Stimulated activated CD8-positive, alpha-beta memory T cell treated with anti-CD3 and anti-CD28 coated beads, Interleukin-15, amount 100 ng/mL, for 4 hours (primary cell): Measurements from ENCODE around the gene C1QTNF3.
"Not testable (repeated sequence)": the region's sequence is repeated elsewhere in the genome, so short reads cannot be mapped to it uniquely, and the experiment has no call there.

Source experiments
- DNase-seq, 2 donors: peaks; one replicate each; pipeline ENCODE4 v3.0.0-alpha.2; 2020; ENCODE audit warnings: low read depth in 2 of 2

The C1QTNF3 gene

GRCh38 chr5:34051374-34051980 lies 8.5 kb upstream of the C1QTNF3 start:
- no peak for DNase-seq

- no peak for DNase-seq
Observed at GRCh38 chr5:34047774-34048572, 5.0 kb upstream of the C1QTNF3 start.

GRCh38 chr5:34047143-34047542 lies 4.1 kb upstream of the C1QTNF3 start:
- DNase-seq: no peak

- DNase-seq: no peak
Observed at GRCh38 chr5:34045996-34046395, 3.0 kb upstream of the C1QTNF3 start.

GRCh38 chr5:34045023-34045422 lies 2.0 kb upstream of the C1QTNF3 start:
- DNase-seq: no peak

GRCh38 chr5:34042321-34042720 lies 692 bp downstream of the C1QTNF3 start:
- DNase-seq: no peak

- no peak for DNase-seq
Observed at GRCh38 chr5:34041247-34041972, 1.6 kb downstream of the C1QTNF3 start.

- no peak for DNase-seq
Observed at GRCh38 chr5:34040472-34040871, 2.5 kb downstream of the C1QTNF3 start.

- DNase-seq: no peak
Observed at GRCh38 chr5:34039398-34040157, 3.4 kb downstream of the C1QTNF3 start.

GRCh38 chr5:34038838-34039237 lies 4.2 kb downstream of the C1QTNF3 start:
- DNase-seq: no peak

GRCh38 chr5:34038390-34038789 lies 4.6 kb downstream of the C1QTNF3 start:
- DNase-seq: no peak

GRCh38 chr5:34037726-34038125 lies 5.3 kb downstream of the C1QTNF3 start:
- DNase-seq: no peak

GRCh38 chr5:34035756-34036155 lies 7.3 kb downstream of the C1QTNF3 start:
- no peak for DNase-seq

- no peak for DNase-seq
Observed at GRCh38 chr5:34034534-34035327, 8.3 kb downstream of the C1QTNF3 start.

- no peak for DNase-seq
Observed at GRCh38 chr5:34031966-34032365, 11.0 kb downstream of the C1QTNF3 start.

GRCh38 chr5:34031117-34031516 lies 11.9 kb downstream of the C1QTNF3 start:
- no peak for DNase-seq

- not testable (repeated sequence) for DNase-seq
Observed at GRCh38 chr5:34030585-34030984, 12.4 kb downstream of the C1QTNF3 start.

- DNase-seq: no peak
Observed at GRCh38 chr5:34030048-34030447, 13.0 kb downstream of the C1QTNF3 start.

GRCh38 chr5:34028349-34028748 lies 14.7 kb downstream of the C1QTNF3 start:
- no peak for DNase-seq

- DNase-seq: no peak
Observed at GRCh38 chr5:34026089-34026761, 16.8 kb downstream of the C1QTNF3 start.
